ENCODE results near the gene OPALIN. TPM values are rescaled to one million over a fixed set of nuclear protein-coding genes. Genes with fewer than 3 reads are reported as not detected.

OPALIN gene
- polyA plus RNA-seq, 1 of the 3 experiments (the other 2 are of a cell fraction): not detected

- H3K9me3 ChIP-seq: no peaks in the 10 kb centered on the region
- H3K36me3 ChIP-seq (replicated peaks in 1 of 2; ENCODE audit: control insufficient read depth in 1 of 2, insufficient read depth in 2 of 2, low read length in 1 of 2): no peaks in the 10 kb centered on the region
- H3K79me2 ChIP-seq (ENCODE audit: insufficient read depth): no peaks in the 10 kb centered on the region
- H3K9ac ChIP-seq: no peak overlapping the region
- no peak for DNase-seq
- no peak overlapping the region for H2AFZ ChIP-seq (ENCODE audit: low read depth)
- no peak overlapping the region for H3K4me2 ChIP-seq
- 10% methylated on average over 4 of the region's 4 CpGs for WGBS (ENCODE audit: low lambda C conversion rate)
- no peaks in the 10 kb centered on the region for H3F3A ChIP-seq (replicated peaks; ENCODE audit: insufficient read depth)
- H3K27ac ChIP-seq (ENCODE audit: low read depth in 2 of 2, low read length in 1 of 2): no peak overlapping the region
- TF ChIP-seq YY1 (IDR thresholded peaks at IDR 0.05; ENCODE audit: low read depth) (no peak), RAD21 (IDR thresholded peaks at IDR 0.05; ENCODE audit: low read length) (no peak), FOSL2 (IDR thresholded peaks at IDR 0.05; ENCODE audit: borderline replicate concordance, low read depth) (no peak), CTCF (IDR thresholded peaks at IDR 0.05) (no peak), IRF3 (IDR thresholded peaks at IDR 0.05; ENCODE audit: low read depth, low read length) (no peak), PBX3 (IDR thresholded peaks at IDR 0.05) (no peak), MXI1 (IDR thresholded peaks at IDR 0.05; ENCODE audit: low read depth, low read length) (no peak), FOXM1 (IDR thresholded peaks at IDR 0.05; ENCODE audit: low read depth) (no peak), SMC3 (IDR thresholded peaks at IDR 0.05; ENCODE audit: low read depth, low read length) (no peak), ZBTB33 (IDR thresholded peaks at IDR 0.05; ENCODE audit: borderline replicate concordance, low read depth) (no peak), RFX5 (IDR thresholded peaks at IDR 0.05; ENCODE audit: low read length) (no peak), TAF1 (IDR thresholded peaks at IDR 0.05; ENCODE audit: borderline replicate concordance, low read depth, low read length) (no peak), POLR2AphosphoS5 (IDR thresholded peaks at IDR 0.05; ENCODE audit: low read depth, low read length) (no peak), RCOR1 (IDR thresholded peaks at IDR 0.05; ENCODE audit: low read length) (no peak), TEAD4 (IDR thresholded peaks at IDR 0.05; ENCODE audit: borderline replicate concordance, insufficient read depth) (no peak), RXRA (IDR thresholded peaks at IDR 0.05; ENCODE audit: borderline replicate concordance, low read depth) (no peak), MEF2A (IDR thresholded peaks at IDR 0.05; ENCODE audit: borderline replicate concordance, low read depth) (no peak), USF1 (IDR thresholded peaks at IDR 0.05; ENCODE audit: borderline replicate concordance, low read depth) (no peak), EZH2phosphoT487 (IDR thresholded peaks at IDR 0.05; ENCODE audit: borderline replicate concordance, low read depth) (no peak), TCF12 (IDR thresholded peaks at IDR 0.05) (no peak)
- no peaks in the 10 kb centered on the region for H3K9me2 ChIP-seq
- H3K27me3 ChIP-seq (ENCODE audit: insufficient read depth): 0 out of 2 replicates have a peak, but pooled peaks cover 1% of the 10 kb centered on the region
- ChIA-PET CTCF (interaction anchor here (1.3 to 10.2 kb wide), 4 partner anchors 11 to 278 kb away, joined by 5 to 112 read pairs (median 8); no protein-coding TSS in a partner anchor), POLR2A (no interaction called here)
- no peaks in the 10 kb centered on the region for H4K20me1 ChIP-seq (ENCODE audit: insufficient read depth)
- no peaks in the 10 kb centered on the region; a peak in 1 of 4 replicates for H3K4me1 ChIP-seq (ENCODE audit: control insufficient read depth in 1 of 2, insufficient read depth in 2 of 2, low read depth in 1 of 2, low read length in 1 of 2)
- no peak overlapping the region for H3K4me3 ChIP-seq (ENCODE audit: low read depth in 2 of 2, low read length in 1 of 2)
Observed at GRCh38 chr10:96295475-96295874, 63.3 kb downstream of the OPALIN start.
